Prostate gland (tissue), 2 donors: ENCODE results near the gene SCAMP2. TPM values are rescaled to one million over a fixed set of nuclear protein-coding genes. Genes with fewer than 3 reads are reported as not detected.

Source experiments
- DNase-seq: peaks from one replicate; pipeline ENCODE4 v3.0.0-alpha.2; 2019; ENCODE audit warnings: low spot score
- H3K27ac ChIP-seq, 2 donors: fragments of 200-600 bp; sonication (generic); 2 replicates each; pipeline ENCODE4 v1.5.1; 2017 to 2019
- H3K27me3 ChIP-seq: fragments of 200-600 bp; sonication (generic); replicated peaks from 2 replicates; pipeline ENCODE4 v1.5.1; 2019; ENCODE audit not compliant: insufficient read depth
- H3K36me3 ChIP-seq, 2 donors: fragments of 200-600 bp; sonication (generic); 1 replicate in 1 of 2; 2 replicates in 1 of 2; pipeline versions ENCODE4 v1.5.1 to v1.8.1; 2017 to 2019
- H3K4me1 ChIP-seq: fragments of 200-600 bp; sonication (generic); replicated peaks from 2 replicates; pipeline ENCODE4 v1.5.1; 2019
- H3K4me3 ChIP-seq, 2 donors: fragments of 200-600 bp; sonication (generic); 2 replicates each; pipeline ENCODE4 v1.5.1; 2017 to 2019
- H3K9me3 ChIP-seq: fragments of 200-600 bp; sonication (generic); 2 replicates; pipeline ENCODE4 v1.5.1; 2017
- POLR2A ChIP-seq: fragments of 450-650 bp; IDR thresholded peaks from one replicate; pipeline ENCODE4 v1.6.1; 2016; ENCODE audit warnings: antibody characterized with exemption, mild to moderate bottlenecking
- POLR2AphosphoS5 ChIP-seq: sonication (generic); formaldehyde crosslinking; IDR thresholded peaks from one replicate; pipeline ENCODE4 v1.6.1; 2017; ENCODE audit warnings: antibody characterized with exemption
- WGBS: methylation state at CpG from one replicate; pipeline ENCODE4 v1.1.5; 2018; 5-methylcytosine and 5-hydroxymethylcytosine counted together
- intact Hi-C: fragments of 100-400 bp; cut with DNase I; formaldehyde crosslinking; loops from one replicate; pipeline ENCODE4 v1.14.2; 2022
- total RNA-seq, 2 donors: library from RNA; depleted of rRNA; stranded (reverse); fragments of >200 nt; gene quantifications; one replicate each; pipeline ENCODE4 v1.1.0, GENCODE V29; 2016
- TF ChIP-seq, protein P1 (sequence below), 4 experiments: fragments of 200-600 bp in 2 of 4; fragments of 450-650 bp in 2 of 4; sonication (generic) in 2 of 4; IDR thresholded peaks; 1 replicate in 3 of 4; 2 replicates in 1 of 4; pipeline ENCODE4 v1.5.1; 2016 to 2019; ENCODE audit warnings: antibody characterized with exemption in 4 of 4, mild to moderate bottlenecking in 2 of 4, moderate library complexity in 2 of 4

Gene SCAMP2
- total RNA-seq, 2 donors from 2014 or later, result 101 to 103 TPM

DNA sequence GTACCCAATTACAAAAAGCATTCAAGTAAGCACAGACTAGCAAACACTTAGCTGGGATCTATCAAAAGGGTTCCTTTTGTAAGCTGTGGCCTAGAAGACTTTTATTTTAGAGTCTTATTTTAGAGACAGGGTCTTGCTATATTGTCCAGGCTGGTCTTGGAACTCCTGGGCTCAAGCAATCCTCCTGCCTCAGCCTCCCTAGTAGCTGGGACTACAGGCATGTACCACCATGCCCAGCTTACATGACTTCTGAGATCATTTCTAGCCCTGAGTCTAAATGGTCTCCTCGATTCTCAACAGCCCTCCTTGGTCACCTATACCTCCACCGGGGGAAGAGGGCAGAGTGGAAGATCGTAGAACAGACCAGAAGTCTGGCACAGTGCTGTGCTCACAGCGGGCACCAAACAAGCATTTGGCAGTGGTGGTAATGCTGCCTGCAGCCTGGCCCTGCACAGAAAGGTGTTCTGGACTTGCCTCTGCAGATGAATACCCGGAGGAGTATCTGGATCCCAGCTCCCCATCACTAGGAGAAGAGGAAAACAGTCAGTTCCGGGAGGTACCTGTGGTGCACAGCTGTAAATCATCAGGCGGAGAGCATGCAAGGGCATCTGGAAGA, 31.1 kb upstream of the SCAMP2 start:
- Histone ChIP-seq H3K27ac (peak overlapping the region in 1 of 2 donors; percentile 95), H3K4me1 (peaks cover 5% of the 10 kb centered on the region), H3K36me3 (peaks cover 0 to 3% of the 10 kb centered on the region in 2 donors), H3K27me3 (no peaks in the 10 kb centered on the region), H3K9me3 (no peaks in the 10 kb centered on the region), H3K4me3 (no peak overlapping the region)
- DNase-seq, result no peak
- WGBS, result 82% methylated on average over 7 of the region's 7 CpGs
- TF ChIP-seq POLR2A (no peak), POLR2AphosphoS5 (no peak)
- TF ChIP-seq, protein P1, sequence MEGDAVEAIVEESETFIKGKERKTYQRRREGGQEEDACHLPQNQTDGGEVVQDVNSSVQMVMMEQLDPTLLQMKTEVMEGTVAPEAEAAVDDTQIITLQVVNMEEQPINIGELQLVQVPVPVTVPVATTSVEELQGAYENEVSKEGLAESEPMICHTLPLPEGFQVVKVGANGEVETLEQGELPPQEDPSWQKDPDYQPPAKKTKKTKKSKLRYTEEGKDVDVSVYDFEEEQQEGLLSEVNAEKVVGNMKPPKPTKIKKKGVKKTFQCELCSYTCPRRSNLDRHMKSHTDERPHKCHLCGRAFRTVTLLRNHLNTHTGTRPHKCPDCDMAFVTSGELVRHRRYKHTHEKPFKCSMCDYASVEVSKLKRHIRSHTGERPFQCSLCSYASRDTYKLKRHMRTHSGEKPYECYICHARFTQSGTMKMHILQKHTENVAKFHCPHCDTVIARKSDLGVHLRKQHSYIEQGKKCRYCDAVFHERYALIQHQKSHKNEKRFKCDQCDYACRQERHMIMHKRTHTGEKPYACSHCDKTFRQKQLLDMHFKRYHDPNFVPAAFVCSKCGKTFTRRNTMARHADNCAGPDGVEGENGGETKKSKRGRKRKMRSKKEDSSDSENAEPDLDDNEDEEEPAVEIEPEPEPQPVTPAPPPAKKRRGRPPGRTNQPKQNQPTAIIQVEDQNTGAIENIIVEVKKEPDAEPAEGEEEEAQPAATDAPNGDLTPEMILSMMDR (IDR thresholded peaks at IDR 0.05), result no peak
- intact Hi-C loops, result no loop called here

DNA sequence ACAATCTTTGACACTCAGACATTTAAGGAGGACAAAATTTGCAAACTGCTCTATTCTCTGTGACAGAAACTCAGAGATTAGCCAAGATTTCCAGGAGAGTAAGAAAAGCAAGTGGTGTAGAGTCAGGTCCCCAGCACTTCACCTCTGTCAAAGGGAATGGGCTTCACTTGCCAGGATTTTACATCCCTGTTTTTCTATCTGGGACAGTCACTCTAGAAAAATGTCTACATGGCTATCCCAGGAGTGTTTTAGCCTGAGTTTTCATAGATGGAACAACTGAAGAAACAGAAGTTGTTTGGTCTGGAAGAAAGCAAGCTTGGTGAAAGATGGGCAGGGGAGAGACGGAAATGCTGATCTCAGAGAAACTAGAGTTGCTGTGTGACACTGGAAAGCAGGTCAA, 30.5 kb upstream of the SCAMP2 start:
- TF ChIP-seq POLR2A (no peak), POLR2AphosphoS5 (no peak)
- TF ChIP-seq, protein P1 (IDR thresholded peaks at IDR 0.05), result no peak
- WGBS, result 92% methylated on average over 1 of the region's 1 CpG
- Histone ChIP-seq H3K9me3 (no peaks in the 10 kb centered on the region), H3K27me3 (no peaks in the 10 kb centered on the region), H3K4me1 (peaks cover 5% of the 10 kb centered on the region), H3K36me3 (peaks cover 0 to 3% of the 10 kb centered on the region in 2 donors), H3K27ac (no peak overlapping the region), H3K4me3 (no peak overlapping the region)
- intact Hi-C loops, result no loop called here
- no peak for DNase-seq

DNA sequence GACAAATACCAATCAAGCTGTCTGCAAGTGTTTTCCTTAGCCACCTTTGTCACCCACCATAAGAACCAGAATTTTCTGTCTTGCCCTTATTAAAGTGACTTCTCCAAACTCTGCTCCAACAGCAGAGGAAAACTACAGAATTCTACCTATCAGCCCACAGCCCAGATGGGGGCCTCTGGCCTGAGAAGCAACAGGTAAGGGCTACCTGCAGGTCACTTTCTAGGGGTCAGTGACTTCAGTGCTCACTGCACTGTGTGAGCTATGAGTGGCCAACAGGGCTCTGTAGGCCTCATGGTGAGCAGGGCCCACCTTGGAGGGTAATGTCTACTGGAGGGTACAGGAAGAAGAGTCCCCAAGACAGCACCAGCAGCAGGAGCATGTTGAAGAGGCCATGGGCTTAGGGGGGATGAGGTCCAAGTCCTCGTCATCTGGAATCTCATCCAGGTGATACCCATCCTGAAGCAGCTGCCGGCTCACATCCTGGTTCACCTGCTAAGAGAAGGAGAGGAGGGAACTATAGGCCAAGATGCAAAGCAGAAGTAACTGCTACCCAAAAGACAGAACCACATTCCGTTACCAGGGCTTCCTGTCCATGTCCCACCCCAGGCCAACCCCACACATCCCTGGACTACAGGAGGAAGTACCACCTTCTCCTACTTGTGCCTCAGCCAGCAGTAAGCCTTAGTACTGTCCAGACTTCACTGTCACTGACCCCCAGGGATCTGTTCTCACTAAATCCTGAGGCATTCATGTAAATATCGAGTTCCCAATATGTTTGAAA, 29.3 kb upstream of the SCAMP2 start:
- Histone ChIP-seq H3K9me3 (no peaks in the 10 kb centered on the region), H3K4me1 (peaks cover 5% of the 10 kb centered on the region), H3K27ac (peak overlapping the region in 1 of 2 donors; percentile 33), H3K27me3 (no peaks in the 10 kb centered on the region), H3K36me3 (peaks cover 0 to 3% of the 10 kb centered on the region in 2 donors), H3K4me3 (no peak overlapping the region)
- WGBS, result 85% methylated on average over 4 of the region's 4 CpGs
- TF ChIP-seq POLR2A, result no peak
- TF ChIP-seq POLR2AphosphoS5, result no peak
- TF ChIP-seq, protein P1 (IDR thresholded peaks at IDR 0.05), result no peak
- no peak for DNase-seq
- intact Hi-C loops, result no loop called here

DNA sequence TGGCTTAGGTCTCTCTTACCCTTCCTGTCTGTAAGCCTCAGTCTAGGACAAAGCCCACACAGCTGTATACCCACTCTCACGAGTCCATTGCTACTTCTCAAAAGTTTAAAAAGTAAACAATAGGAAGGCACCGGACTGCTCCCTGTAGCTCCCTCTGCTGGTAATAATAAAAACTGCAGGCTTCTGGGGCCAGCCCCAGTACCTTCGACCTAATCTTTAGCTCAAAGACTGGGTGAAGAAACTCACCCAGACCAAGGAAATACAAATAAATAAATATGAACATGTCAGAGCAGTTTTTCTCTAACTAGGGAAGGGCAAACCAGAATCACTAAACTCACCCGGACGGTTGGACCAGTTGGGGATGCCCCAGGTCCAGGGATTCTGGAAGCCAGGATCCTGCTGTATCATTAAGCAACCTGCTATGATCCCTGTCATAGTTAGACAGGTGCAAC, 28.5 kb upstream of the SCAMP2 start:
- Histone ChIP-seq H3K4me3 (no peak overlapping the region), H3K36me3 (peaks cover 0 to 3% of the 10 kb centered on the region in 2 donors), H3K9me3 (no peaks in the 10 kb centered on the region), H3K27ac (peak overlapping the region; percentile 33 to 53), H3K27me3 (no peaks in the 10 kb centered on the region), H3K4me1 (peaks cover 5% of the 10 kb centered on the region)
- peak; percentile 63 for DNase-seq
- intact Hi-C loops, result no loop called here
- 7% methylated on average over 5 of the region's 5 CpGs for WGBS
- TF ChIP-seq POLR2AphosphoS5 (peak; percentile 61), POLR2A (no peak)
- TF ChIP-seq, protein P1 (IDR thresholded peaks at IDR 0.05), result peak; percentile 83 to 89 (median 87)
